K562 (cell line): ENCODE measurements around the gene TEX54. TPM values are rescaled to one million over a fixed set of nuclear protein-coding genes. Genes with fewer than 3 reads are reported as not detected.
A peak's percentile ranks its signal among the peaks of the same experiment; 100 is the strongest.

Source experiments
- polyA plus RNA-seq, 8 experiments: library from polyadenylated mRNA; depleted of rRNA in 4 of 8; stranded (reverse) in 5 of 8; unstranded in 3 of 8; fragments of >200 nt; fragmentation: Nextera tagmentation in 2 of 8; fragmentation: Illumina TruSeq in 1 of 8; extraction: Ambion mirVana in 2 of 8; extraction: Trizol in 1 of 8; gene quantifications; 2 replicates each; pipeline versions ENCODE4 v1.2.1 to v1.2.3, GENCODE V29; 2011 to 2014; ENCODE audit warnings: inconsistent platforms in 1 of 8, missing spikeins in 1 of 8
- total RNA-seq, 7 experiments: library from RNA; depleted of rRNA in 6 of 7; stranded (reverse); fragments of >200 nt in 6 of 7; fragmentation: Illumina TruSeq in 2 of 7; extraction: Trizol in 2 of 7; gene quantifications; 2 replicates each; pipeline versions ENCODE4 v1.2.1 to v1.2.3, GENCODE V29; 2011 to 2021; ENCODE audit warnings: low replicate concordance in 1 of 7
- TF ChIP-seq, protein P1 (sequence below), 2 experiments: fragments of 450-650 bp in 1 of 2; IDR thresholded peaks; 2 replicates each; pipeline ENCODE4 v1.6.1; 2011 to 2017; ENCODE audit warnings: low read depth in 2 of 2, antibody characterized with exemption in 1 of 2, borderline replicate concordance in 1 of 2, low read length in 1 of 2, mild to moderate bottlenecking in 1 of 2, mixed read lengths in 1 of 2; ENCODE audit not compliant: control insufficient read depth in 1 of 2
- TF ChIP-seq, protein P2 (sequence below), 2 experiments: fragments of 450-650 bp in 1 of 2; sonication (generic) in 1 of 2; formaldehyde crosslinking in 1 of 2; IDR thresholded peaks; 2 replicates each; pipeline versions ENCODE4 v1.7.1 to v1.9.0; 2016 to 2022; ENCODE audit warnings: inconsistent platforms in 1 of 2, mild to moderate bottlenecking in 1 of 2, missing genetic modification reagents in 1 of 2

TEX54 gene
- total and polyA plus RNA-seq, 9 of the 15 experiments (the other 6 are each of a cell fraction or from before 2014, with no cell fraction given): not detected

DNA sequence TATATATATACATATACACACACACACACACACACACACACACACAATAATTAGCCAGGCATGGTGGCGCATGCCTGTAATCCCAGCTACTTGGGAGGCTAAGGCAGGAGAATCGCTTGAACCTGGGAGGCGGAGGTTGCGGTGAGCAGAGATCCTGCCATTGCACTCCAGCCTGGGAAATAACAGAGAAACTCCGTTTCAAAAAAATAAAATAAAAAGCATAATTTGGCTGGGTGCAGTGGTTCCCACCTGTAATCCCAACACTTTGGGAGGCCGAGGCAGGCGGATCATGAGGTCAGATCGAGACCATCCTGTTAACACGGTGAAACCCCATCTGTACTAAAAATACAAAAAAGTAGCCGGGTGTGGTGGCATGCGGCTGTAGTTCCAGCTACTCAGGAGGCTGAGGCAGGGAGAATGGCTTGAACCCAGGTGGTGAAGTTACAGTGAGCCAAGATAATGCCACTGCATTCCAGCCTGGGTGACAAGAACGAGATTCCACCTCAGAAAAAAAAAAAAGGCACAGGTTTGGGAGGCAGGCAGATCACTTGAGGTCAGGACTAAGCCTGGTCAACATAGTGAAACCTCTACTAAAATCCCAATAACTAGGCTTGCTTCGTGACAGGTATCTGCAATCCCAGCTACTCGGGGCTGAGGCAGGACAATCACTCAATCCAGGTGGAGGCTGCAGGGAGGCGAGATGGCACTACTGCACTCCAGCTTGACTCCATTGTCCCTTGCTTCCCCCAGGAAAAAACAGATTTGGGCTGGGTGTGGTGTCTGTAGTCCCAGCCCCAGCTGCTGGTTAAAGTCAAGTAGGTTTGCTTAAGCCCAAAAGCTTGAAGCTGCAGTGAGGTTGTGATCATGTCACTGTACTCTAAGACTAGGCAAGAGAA, 18.5 kb upstream of the TEX54 start (continued):
- TF ChIP-seq, protein P1, sequence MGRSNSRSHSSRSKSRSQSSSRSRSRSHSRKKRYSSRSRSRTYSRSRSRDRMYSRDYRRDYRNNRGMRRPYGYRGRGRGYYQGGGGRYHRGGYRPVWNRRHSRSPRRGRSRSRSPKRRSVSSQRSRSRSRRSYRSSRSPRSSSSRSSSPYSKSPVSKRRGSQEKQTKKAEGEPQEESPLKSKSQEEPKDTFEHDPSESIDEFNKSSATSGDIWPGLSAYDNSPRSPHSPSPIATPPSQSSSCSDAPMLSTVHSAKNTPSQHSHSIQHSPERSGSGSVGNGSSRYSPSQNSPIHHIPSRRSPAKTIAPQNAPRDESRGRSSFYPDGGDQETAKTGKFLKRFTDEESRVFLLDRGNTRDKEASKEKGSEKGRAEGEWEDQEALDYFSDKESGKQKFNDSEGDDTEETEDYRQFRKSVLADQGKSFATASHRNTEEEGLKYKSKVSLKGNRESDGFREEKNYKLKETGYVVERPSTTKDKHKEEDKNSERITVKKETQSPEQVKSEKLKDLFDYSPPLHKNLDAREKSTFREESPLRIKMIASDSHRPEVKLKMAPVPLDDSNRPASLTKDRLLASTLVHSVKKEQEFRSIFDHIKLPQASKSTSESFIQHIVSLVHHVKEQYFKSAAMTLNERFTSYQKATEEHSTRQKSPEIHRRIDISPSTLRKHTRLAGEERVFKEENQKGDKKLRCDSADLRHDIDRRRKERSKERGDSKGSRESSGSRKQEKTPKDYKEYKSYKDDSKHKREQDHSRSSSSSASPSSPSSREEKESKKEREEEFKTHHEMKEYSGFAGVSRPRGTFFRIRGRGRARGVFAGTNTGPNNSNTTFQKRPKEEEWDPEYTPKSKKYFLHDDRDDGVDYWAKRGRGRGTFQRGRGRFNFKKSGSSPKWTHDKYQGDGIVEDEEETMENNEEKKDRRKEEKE (IDR thresholded peaks at IDR 0.05; ENCODE audit: borderline replicate concordance in 1 of 2, control insufficient read depth in 1 of 2, low read depth in 2 of 2, low read length in 1 of 2): peak; percentile 25 to 56; a peak in 2 of 4 replicates
- TF ChIP-seq, protein P2, sequence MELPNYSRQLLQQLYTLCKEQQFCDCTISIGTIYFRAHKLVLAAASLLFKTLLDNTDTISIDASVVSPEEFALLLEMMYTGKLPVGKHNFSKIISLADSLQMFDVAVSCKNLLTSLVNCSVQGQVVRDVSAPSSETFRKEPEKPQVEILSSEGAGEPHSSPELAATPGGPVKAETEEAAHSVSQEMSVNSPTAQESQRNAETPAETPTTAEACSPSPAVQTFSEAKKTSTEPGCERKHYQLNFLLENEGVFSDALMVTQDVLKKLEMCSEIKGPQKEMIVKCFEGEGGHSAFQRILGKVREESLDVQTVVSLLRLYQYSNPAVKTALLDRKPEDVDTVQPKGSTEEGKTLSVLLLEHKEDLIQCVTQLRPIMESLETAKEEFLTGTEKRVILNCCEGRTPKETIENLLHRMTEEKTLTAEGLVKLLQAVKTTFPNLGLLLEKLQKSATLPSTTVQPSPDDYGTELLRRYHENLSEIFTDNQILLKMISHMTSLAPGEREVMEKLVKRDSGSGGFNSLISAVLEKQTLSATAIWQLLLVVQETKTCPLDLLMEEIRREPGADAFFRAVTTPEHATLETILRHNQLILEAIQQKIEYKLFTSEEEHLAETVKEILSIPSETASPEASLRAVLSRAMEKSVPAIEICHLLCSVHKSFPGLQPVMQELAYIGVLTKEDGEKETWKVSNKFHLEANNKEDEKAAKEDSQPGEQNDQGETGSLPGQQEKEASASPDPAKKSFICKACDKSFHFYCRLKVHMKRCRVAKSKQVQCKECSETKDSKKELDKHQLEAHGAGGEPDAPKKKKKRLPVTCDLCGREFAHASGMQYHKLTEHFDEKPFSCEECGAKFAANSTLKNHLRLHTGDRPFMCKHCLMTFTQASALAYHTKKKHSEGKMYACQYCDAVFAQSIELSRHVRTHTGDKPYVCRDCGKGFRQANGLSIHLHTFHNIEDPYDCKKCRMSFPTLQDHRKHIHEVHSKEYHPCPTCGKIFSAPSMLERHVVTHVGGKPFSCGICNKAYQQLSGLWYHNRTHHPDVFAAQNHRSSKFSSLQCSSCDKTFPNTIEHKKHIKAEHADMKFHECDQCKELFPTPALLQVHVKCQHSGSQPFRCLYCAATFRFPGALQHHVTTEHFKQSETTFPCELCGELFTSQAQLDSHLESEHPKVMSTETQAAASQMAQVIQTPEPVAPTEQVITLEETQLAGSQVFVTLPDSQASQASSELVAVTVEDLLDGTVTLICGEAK (IDR thresholded peaks at IDR 0.05): no peak
- TF ChIP-seq, protein P2 (CRISPR knock-in tag; IDR thresholded peaks at IDR 0.05): no peak
